Heart left ventricle (tissue), 16 donors: ENCODE measurements around the gene SIGLEC8. TPM values are rescaled to one million over a fixed set of nuclear protein-coding genes. Genes with fewer than 3 reads are reported as not detected.

ENCODE experiments used
- ATAC-seq, 4 donors: fragments of 200-7000 bp; cut with Tn5 transposase; one replicate each; pipeline ENCODE4 v1.9.1; 2020 to 2022; ENCODE audit warnings: moderate library complexity in 4 of 4, mild to moderate bottlenecking in 3 of 4, moderate number of reproducible peaks in 1 of 4
- DNase-seq, 5 donors: peaks; one replicate each; pipeline ENCODE4 v3.0.0-alpha.2; 2020
- H3K27ac ChIP-seq, 12 donors: fragments of 200-600 bp; sonication (generic) in 4 of 12; one replicate each; pipeline versions ENCODE4 v1.5.0 to v1.8.0; 2016 to 2022; ENCODE audit warnings: mild to moderate bottlenecking in 2 of 12
- H3K27me3 ChIP-seq, 9 donors: fragments of 200-600 bp; sonication (generic) in 2 of 9; one replicate each; pipeline versions ENCODE4 v1.5.1 to v1.8.0; 2016 to 2022; ENCODE audit warnings: mild to moderate bottlenecking in 3 of 9
- H3K36me3 ChIP-seq, 9 donors: fragments of 200-600 bp; sonication (generic) in 2 of 9; one replicate each; pipeline versions ENCODE4 v1.5.0 to v1.8.0; 2018 to 2022; ENCODE audit warnings: mild to moderate bottlenecking in 2 of 9
- H3K4me1 ChIP-seq, 12 donors: fragments of 200-600 bp; sonication (generic) in 4 of 12; one replicate each; pipeline versions ENCODE4 v1.5.0 to v1.8.0; 2016 to 2022; ENCODE audit warnings: mild to moderate bottlenecking in 3 of 12
- H3K4me3 ChIP-seq, 12 donors: fragments of 200-600 bp; sonication (generic) in 4 of 12; one replicate each; pipeline versions ENCODE4 v1.5.0 to v1.8.0; 2017 to 2022; ENCODE audit warnings: mild to moderate bottlenecking in 9 of 12, moderate library complexity in 4 of 12
- H3K9me3 ChIP-seq, 12 donors: fragments of 200-600 bp; sonication (generic) in 4 of 12; one replicate each; pipeline versions ENCODE4 v1.5.0 to v1.8.0; 2016 to 2022; ENCODE audit warnings: mild to moderate bottlenecking in 1 of 12
- POLR2A ChIP-seq, 2 donors: fragments of 450-650 bp; IDR thresholded peaks; one replicate each; pipeline ENCODE4 v1.6.1; 2017; ENCODE audit warnings: antibody characterized with exemption in 2 of 2, mild to moderate bottlenecking in 2 of 2, moderate library complexity in 2 of 2
- WGBS, 4 donors: extraction: QIAGEN DNeasy Blood & Tissue Kit in 2 of 4; methylation state at CpG; one replicate each; pipeline versions ENCODE4 v1.1.5 to v1.1.7; 2013 to 2018; 5-methylcytosine and 5-hydroxymethylcytosine counted together
- intact Hi-C, 10 donors: fragments of 100-400 bp; cut with DNase I; formaldehyde crosslinking; loops; one replicate each; pipeline versions ENCODE4 v1.11.1 to v1.14.2; 2022
- polyA plus RNA-seq, 2 donors: library from polyadenylated mRNA; stranded (reverse); fragments of 200-250 nt; gene quantifications; one replicate each; pipeline ENCODE4 v1.2.3, GENCODE V29; 2013
- total RNA-seq, 9 donors: library from RNA; depleted of rRNA in 2 of 9; stranded (reverse); fragments of >200 nt in 2 of 9; fragmentation: NEBNext Ultra II Directional in 3 of 9; extraction: Animal tissue kit (Norgen Biotek cat#: 25700) in 3 of 9; gene quantifications; one replicate each; pipeline versions ENCODE4 v1.1.0 to v1.2.4, GENCODE V29; 2016 to 2023
- TF ChIP-seq, protein P1 (sequence below), 12 donors: fragments of 200-600 bp; sonication (generic) in 4 of 12; IDR thresholded peaks; one replicate each; pipeline versions ENCODE4 v1.5.0 to v1.8.0; 2018 to 2022; ENCODE audit warnings: antibody characterized with exemption in 12 of 12, mild to moderate bottlenecking in 5 of 12
- donor health status: ischemic (EF 13 %, LVEDD 7.1; RV severe dilation, severe dysfunction).
- donor health status: healthy with polysubstance abuse.
- donor health status: DM: no; HTN: yes; CAD: no.
- donor health status: DM: no; HTN: no; CAD: no.
- donor health status: ischemic (EF 25% LVEDD 6.9; RV normal size, moderate dysfunction).
- donor health status: ischemic (EF 25% LVEDD 5.7; RV mildly dilated, moderate dysfunction).
- donor health status: healthy.
- donor health status: DM: yes; HTN: yes; CAD: no.
- donor health status: ischemic (EF 35%, LVEDD 5.7; RV mildly dilated, moderate dysfunction).
- donor health status: nonischemic (EF 11% LVEDD 7.7; RV severe dilation, severe dysfunction).
- donor health status: DM: yes; HTN: yes; CAD: no.
- donor health status: PGD.
- donor health status: ischemic (EF 29% LVEDD 5.4; RV normal size, mild dysfunction).
- donor health status: nonischemic (EF 23%, LVEDD 6.1; RV moderate dilation, normal function).

SIGLEC8 gene
- total and polyA plus RNA-seq, 11 donors, result 0.12 to 0.48 TPM; not detected in 9

DNA sequence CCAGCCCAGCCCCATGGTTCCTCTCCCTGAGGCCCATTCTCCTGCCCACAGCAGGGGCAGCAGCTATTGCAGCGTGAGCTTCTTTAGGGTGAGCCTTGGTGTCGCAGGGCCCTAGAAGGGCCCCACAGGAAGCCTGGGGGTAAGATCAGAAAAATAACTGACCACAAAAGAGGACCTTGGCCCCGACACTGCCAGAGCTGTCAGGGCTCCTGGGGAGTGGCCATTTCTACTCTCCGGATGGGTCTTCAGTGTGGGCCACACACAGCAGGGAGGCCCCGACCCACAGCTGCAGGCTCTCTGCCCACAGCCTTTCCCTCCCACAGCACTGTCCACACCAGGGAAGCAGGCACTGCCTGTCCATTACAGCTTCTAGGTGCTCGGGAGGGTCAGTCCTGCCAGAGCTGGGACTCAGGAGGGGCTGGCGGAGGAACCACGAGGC lies 3.5 kb upstream of the SIGLEC8 start:
- H3K27ac ChIP-seq, result peak overlapping the region in 1 of 12 donors; percentile 76
- peaks cover 0 to 59% (median 12%) of the 10 kb centered on the region in 9 donors for H3K27me3 ChIP-seq
- H3K4me3 ChIP-seq, result no peak overlapping the region
- H3K9me3 ChIP-seq, result no peaks in the 10 kb centered on the region
- intact Hi-C loops, result no loop called here
- H3K36me3 ChIP-seq, result no peaks in the 10 kb centered on the region
- ATAC-seq (peak in 3 of 4 donors; percentile 31 to 64 (median 48)), DNase-seq (peak in 2 of 5 donors; percentile 14 to 38)
- WGBS, 4 donors, result 64 to 76% (median 71%) methylated on average over 5 to 8 of the region's 8 CpGs
- TF ChIP-seq POLR2A (IDR thresholded peaks at IDR 0.05), result no peak
- TF ChIP-seq, protein P1, sequence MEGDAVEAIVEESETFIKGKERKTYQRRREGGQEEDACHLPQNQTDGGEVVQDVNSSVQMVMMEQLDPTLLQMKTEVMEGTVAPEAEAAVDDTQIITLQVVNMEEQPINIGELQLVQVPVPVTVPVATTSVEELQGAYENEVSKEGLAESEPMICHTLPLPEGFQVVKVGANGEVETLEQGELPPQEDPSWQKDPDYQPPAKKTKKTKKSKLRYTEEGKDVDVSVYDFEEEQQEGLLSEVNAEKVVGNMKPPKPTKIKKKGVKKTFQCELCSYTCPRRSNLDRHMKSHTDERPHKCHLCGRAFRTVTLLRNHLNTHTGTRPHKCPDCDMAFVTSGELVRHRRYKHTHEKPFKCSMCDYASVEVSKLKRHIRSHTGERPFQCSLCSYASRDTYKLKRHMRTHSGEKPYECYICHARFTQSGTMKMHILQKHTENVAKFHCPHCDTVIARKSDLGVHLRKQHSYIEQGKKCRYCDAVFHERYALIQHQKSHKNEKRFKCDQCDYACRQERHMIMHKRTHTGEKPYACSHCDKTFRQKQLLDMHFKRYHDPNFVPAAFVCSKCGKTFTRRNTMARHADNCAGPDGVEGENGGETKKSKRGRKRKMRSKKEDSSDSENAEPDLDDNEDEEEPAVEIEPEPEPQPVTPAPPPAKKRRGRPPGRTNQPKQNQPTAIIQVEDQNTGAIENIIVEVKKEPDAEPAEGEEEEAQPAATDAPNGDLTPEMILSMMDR (IDR thresholded peaks at IDR 0.05), result no peak
- peaks cover 0 to 39% (median 0%) of the 10 kb centered on the region in 12 donors for H3K4me1 ChIP-seq

DNA sequence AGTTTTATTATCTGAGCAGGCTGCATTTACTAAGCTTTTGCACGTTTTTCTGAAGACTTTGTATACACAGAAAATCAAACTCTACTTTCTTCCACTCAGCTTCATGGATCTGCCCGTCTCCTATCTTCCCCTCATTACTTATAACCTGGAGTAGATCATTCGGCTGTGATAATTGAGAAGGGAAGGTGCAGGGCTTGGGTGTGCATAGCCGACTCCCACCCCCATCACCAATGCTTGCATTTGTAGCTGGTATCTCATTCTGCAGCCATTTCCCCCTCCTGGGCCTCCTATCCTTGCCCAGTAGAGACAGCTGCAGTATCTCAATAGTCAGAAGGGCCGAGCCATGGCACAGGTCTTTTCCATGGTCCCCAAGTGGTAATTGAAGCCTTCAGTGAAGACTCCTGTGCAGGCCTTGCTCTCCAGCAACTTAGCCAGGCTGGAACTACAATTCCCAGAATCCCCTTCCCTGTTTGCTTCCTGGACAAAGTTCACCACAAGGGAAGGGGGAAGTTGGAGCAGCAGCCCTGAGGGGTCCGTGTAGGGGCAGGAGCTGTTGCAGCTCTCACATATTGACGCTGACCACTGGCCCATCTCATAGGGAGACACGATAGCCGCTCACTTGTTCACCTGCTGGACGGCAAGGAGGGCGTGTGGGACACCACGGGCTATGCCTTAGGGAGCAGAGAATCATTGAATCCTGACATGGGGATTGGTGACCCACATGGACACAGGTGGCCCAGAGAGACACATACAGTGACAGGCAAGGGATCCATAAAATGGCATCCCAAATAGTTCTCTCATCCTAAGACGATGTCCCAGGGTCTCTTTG lies 2.1 kb upstream of the SIGLEC8 start:
- Histone ChIP-seq H3K36me3 (no peaks in the 10 kb centered on the region), H3K4me1 (peaks cover 0 to 30% (median 0%) of the 10 kb centered on the region in 12 donors), H3K9me3 (no peaks in the 10 kb centered on the region), H3K4me3 (peak overlapping the region in 6 of 12 donors; percentile 21 to 33 (median 24)), H3K27ac (no peak overlapping the region), H3K27me3 (peaks cover 0 to 60% (median 10%) of the 10 kb centered on the region in 9 donors)
- DNase-seq (no peak), ATAC-seq (peak in 3 of 4 donors; percentile 29 to 47 (median 35))
- intact Hi-C loops, result no loop called here
- TF ChIP-seq, protein P1 (IDR thresholded peaks at IDR 0.05), result no peak
- TF ChIP-seq POLR2A (IDR thresholded peaks at IDR 0.05), result no peak
- WGBS, 4 donors, result 53 to 59% (median 55%) methylated on average over 12 to 13 of the region's 13 CpGs

DNA sequence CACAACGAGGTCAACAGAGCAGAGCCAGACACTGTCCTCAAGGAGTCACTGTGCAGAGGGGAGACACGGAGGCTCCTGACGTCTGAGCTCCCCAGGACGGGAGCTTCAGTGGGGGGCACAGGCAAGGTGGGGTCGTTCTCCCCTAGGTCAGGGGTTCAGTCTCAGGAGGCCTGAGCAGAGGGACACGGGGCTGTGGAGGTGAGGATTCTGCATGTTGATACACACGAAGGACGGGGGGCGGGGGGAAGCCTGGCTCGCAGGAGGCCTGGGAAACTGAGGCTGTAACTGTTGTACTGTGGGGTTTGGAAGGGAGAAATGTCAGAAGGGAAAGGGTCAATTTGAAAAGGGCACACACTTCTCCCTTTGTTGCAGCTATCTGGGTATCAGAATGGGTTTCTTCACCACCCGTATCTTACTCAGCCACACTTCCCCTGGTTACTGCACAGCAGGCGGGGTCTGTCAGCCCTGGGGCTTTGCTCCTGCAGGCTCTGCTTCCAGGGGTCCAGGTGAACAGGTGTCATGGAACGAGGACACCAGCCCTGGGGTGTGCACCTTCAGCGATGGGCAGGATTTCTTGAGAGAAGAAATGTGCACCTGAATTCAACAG lies 748 bp upstream of the SIGLEC8 start:
- Histone ChIP-seq H3K27ac (no peak overlapping the region), H3K4me3 (no peak overlapping the region), H3K9me3 (no peaks in the 10 kb centered on the region), H3K4me1 (peaks cover 0 to 30% (median 0%) of the 10 kb centered on the region in 12 donors), H3K27me3 (peaks cover 0 to 70% (median 10%) of the 10 kb centered on the region in 9 donors), H3K36me3 (no peaks in the 10 kb centered on the region)
- TF ChIP-seq, protein P1 (IDR thresholded peaks at IDR 0.05), result no peak
- TF ChIP-seq POLR2A (IDR thresholded peaks at IDR 0.05), result no peak
- intact Hi-C loops, result no loop called here
- WGBS, 4 donors, result 73 to 78% (median 76%) methylated on average over 14 of the region's 14 CpGs
- no peak for ATAC-seq
- no peak for DNase-seq
